GM12891 (cell line): ENCODE measurements around the gene TMEM121B.
"Not testable (repeated sequence)": the region's sequence is repeated elsewhere in the genome, so short reads cannot be mapped to it uniquely, and the experiment has no call there.

Experiments used
- DNase-seq: peaks from one replicate; pipeline ENCODE4 v3.0.0; 2011; ENCODE audit warnings: low spot score; ENCODE audit not compliant: insufficient read length
- FAIRE-seq: peaks from 2 replicates; lab custom pipeline; 2011; peaks lifted over from hg19 to GRCh38; lab: Jason Lieb, UNC
- PAX5 ChIP-seq: IDR thresholded peaks from 2 replicates; pipeline ENCODE4 v1.6.1; 2011; ENCODE audit warnings: low read length, moderate library complexity, mild to moderate bottlenecking; ENCODE audit not compliant: insufficient read depth, severe bottlenecking
- POLR2A ChIP-seq: IDR thresholded peaks from 2 replicates; pipeline ENCODE4 v1.6.1; 2011; ENCODE audit warnings: low read depth, low read length, control low read depth
- POLR2AphosphoS5 ChIP-seq: IDR thresholded peaks from 2 replicates; pipeline ENCODE4 v1.6.1; 2011; ENCODE audit warnings: low read depth, low read length, control low read depth
- POU2F2 ChIP-seq: IDR thresholded peaks from 2 replicates; pipeline ENCODE4 v1.6.1; 2011; ENCODE audit warnings: low read depth, mild to moderate bottlenecking, control low read depth, low read length, moderate library complexity
- SPI1 ChIP-seq: IDR thresholded peaks from 2 replicates; pipeline ENCODE4 v1.6.1; 2011; ENCODE audit warnings: low read depth, low read length, control low read depth
- TAF1 ChIP-seq: IDR thresholded peaks from 2 replicates; pipeline ENCODE4 v1.6.1; 2011; ENCODE audit warnings: low read depth, low read length, control low read depth

The TMEM121B gene

GRCh38 chr22:17155941-17156340 is 34.8 kb upstream of the TMEM121B start:
- TF ChIP-seq TAF1, result no peak
- FAIRE-seq (no peak), DNase-seq (no peak)

DNA sequence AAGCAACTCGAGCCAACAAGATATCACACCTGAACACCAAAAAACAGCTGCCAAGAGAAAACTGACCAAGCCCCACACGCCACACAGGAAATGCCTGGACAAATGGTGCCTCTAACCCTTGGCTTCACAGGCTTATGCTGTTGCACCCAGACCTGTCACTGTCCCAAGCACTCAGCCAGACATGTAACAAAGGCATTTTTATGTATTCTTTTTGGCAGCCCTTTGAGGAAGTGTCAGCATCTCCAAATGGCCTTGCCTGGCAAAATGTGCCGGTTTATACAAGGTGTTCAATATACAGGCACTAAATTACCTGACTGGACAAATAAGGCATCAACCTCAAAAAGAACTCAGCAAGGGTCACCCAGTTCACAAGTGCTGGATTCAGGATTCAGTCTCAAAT is 31.8 kb upstream of the TMEM121B start:
- TF ChIP-seq POLR2A (no peak), SPI1 (no peak), POLR2AphosphoS5 (no peak), PAX5 (no peak), TAF1 (no peak), POU2F2 (no peak)
- DNase-seq (no peak), FAIRE-seq (no peak)

DNA sequence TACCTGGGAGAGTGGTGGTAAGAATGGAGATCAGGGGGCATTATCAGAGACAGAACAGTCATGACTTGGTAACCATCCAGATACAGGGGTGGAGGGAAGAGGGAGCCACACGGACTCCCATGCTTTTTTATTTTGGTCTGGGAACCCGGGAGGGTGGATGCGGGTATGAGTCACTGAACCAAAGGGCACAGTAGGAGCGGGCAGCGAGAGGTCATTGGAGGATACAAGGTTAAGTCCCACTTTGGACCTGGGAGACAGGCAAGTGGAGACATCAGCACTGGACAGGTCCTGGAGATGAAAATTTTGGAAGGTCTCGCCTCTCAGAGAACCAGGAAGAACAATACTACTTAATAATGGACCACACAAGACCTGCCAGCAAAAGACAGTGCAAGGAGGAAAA is 31.2 kb upstream of the TMEM121B start:
- no peak for TF ChIP-seq POU2F2
- TF ChIP-seq SPI1, result no peak
- no peak for TF ChIP-seq POLR2AphosphoS5
- TF ChIP-seq PAX5, result no peak
- no peak for TF ChIP-seq POLR2A
- TF ChIP-seq TAF1, result no peak

DNA sequence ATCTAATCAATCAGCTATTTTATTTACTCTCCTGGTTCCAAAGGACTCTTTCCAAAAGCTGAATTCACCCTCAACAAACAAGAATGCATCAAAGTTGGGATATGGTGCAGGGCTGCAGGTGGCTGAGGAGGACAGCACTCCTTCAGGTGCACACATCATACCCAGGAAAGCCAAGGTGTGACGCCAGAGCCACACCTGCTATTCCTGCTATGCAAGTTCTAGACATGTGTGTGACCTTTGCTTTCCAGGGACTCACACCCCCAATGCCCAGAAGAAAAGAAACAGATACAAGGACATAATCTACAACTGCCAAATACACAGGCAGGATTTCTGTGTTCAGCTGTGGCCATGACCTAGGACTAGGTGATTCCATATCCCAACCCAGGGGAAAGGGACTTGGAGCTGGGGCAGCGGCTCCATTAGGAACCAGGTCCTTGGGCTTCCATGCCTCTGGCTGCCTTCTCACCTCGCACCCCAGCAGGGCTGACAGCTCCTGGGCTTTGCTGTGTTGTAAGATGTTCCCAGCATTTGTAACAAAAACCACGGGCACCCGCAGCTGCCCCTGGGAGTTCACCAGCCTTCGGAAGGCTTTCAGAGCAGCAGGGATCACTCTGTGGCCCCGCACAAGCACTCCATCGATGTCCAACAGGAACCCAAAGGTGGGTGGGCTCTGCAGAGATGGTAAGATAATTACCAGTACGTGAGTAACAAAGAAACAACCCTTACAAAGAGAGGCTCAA is 28.1 kb upstream of the TMEM121B start:
- TF ChIP-seq PAX5, result no peak
- TF ChIP-seq SPI1, result no peak
- TF ChIP-seq POU2F2, result no peak
- TF ChIP-seq TAF1, result no peak
- TF ChIP-seq POLR2A, result no peak
- TF ChIP-seq POLR2AphosphoS5, result no peak
- FAIRE-seq, result no peak
- DNase-seq, result no peak

More for the DNA sequence above, 31.2 kb upstream of the TMEM121B start:
- DNase-seq (no peak), FAIRE-seq (no peak)

- peak; percentile 63 for FAIRE-seq
- DNase-seq, result not testable (repeated sequence)
Measured at GRCh38 chr22:17147458-17147857, 26.3 kb upstream of the TMEM121B start.

- no peak for DNase-seq
- no peak for FAIRE-seq
- TF ChIP-seq POLR2AphosphoS5 (no peak), SPI1 (no peak), TAF1 (no peak), POU2F2 (no peak), POLR2A (no peak), PAX5 (no peak)
Measured at GRCh38 chr22:17145021-17145680, 24.0 kb upstream of the TMEM121B start.

GRCh38 chr22:17143826-17144225 is 22.7 kb upstream of the TMEM121B start:
- TF ChIP-seq SPI1 (no peak), POLR2A (no peak)

DNA sequence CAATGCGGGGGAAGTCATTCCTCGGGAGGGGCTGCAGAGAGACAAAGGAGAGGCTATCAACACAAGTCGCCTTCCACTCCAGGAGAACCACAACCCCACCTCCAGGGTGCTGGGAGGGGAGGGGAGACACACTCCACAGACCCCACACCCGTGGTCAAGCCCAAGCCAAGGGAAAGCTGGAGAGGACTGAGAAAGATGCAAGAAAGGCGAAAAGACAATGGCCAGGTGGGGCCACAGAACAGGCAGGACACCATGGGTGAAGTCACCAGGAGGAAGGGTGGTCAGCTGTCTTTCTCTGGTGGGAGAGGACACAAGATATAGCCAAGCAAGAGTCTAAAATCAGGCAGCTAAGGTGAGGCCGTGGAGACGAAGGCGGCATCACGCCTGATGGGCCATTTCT is 21.9 kb upstream of the TMEM121B start:
- no peak for DNase-seq
- TF ChIP-seq PAX5 (no peak), POLR2AphosphoS5 (no peak), SPI1 (no peak), TAF1 (no peak), POU2F2 (no peak), POLR2A (no peak)
- no peak for FAIRE-seq

More at GRCh38 chr22:17143826-17144225, 22.7 kb upstream of the TMEM121B start:
- DNase-seq (no peak), FAIRE-seq (no peak)

GRCh38 chr22:17140826-17141766 is 19.9 kb upstream of the TMEM121B start:
- FAIRE-seq (no peak), DNase-seq (no peak)
- TF ChIP-seq POLR2AphosphoS5 (no peak), POLR2A (no peak), TAF1 (no peak), SPI1 (no peak), PAX5 (no peak), POU2F2 (no peak)

GRCh38 chr22:17140022-17140421 is 18.9 kb upstream of the TMEM121B start:
- no peak for TF ChIP-seq POU2F2
- no peak for TF ChIP-seq POLR2AphosphoS5
- no peak for TF ChIP-seq TAF1
- TF ChIP-seq SPI1, result no peak
- no peak for TF ChIP-seq POLR2A
- no peak for DNase-seq
- no peak for FAIRE-seq
